Aorta (tissue), 5 donors: ENCODE results near the gene ROPN1. TPM values are rescaled to one million over a fixed set of nuclear protein-coding genes. Genes with fewer than 3 reads are reported as not detected.
"Not testable (repeated sequence)": the region's sequence is repeated elsewhere in the genome, so short reads cannot be mapped to it uniquely, and the experiment has no call there.

ENCODE experiments used
- ATAC-seq: fragments of 200-7000 bp; cut with Tn5 transposase; one replicate; pipeline ENCODE4 v1.9.1; 2022; ENCODE audit warnings: moderate library complexity; ENCODE audit not compliant: low FRiP score
- DNase-seq, 2 donors: peaks; one replicate each; pipeline ENCODE4 v3.0.0-alpha.2; 2020
- H3K27ac ChIP-seq, 2 donors: one replicate each; pipeline ENCODE4 v1.5.1; 2013; ENCODE audit warnings: low read length in 2 of 2, mild to moderate bottlenecking in 2 of 2, moderate library complexity in 2 of 2, control low read depth in 1 of 2, inconsistent platforms in 1 of 2, low read depth in 1 of 2
- H3K27me3 ChIP-seq, 2 donors: one replicate each; pipeline ENCODE4 v1.6.1; 2013; ENCODE audit warnings: control low read depth in 1 of 2, low read length in 1 of 2, mild to moderate bottlenecking in 1 of 2, moderate library complexity in 1 of 2; ENCODE audit not compliant: insufficient read depth in 2 of 2, control insufficient read depth in 1 of 2
- H3K36me3 ChIP-seq, 2 donors: one replicate each; pipeline ENCODE4 v1.6.1; 2013; ENCODE audit warnings: control low read depth in 1 of 2, low read length in 1 of 2, mild to moderate bottlenecking in 1 of 2; ENCODE audit not compliant: insufficient read depth in 2 of 2, control insufficient read depth in 1 of 2
- H3K4me1 ChIP-seq, 2 donors: one replicate each; pipeline ENCODE4 v1.6.1; 2013; ENCODE audit warnings: low read length in 2 of 2, control low read depth in 1 of 2, mild to moderate bottlenecking in 1 of 2, moderate library complexity in 1 of 2; ENCODE audit not compliant: insufficient read depth in 2 of 2, control insufficient read depth in 1 of 2
- H3K4me3 ChIP-seq, 2 donors: one replicate each; pipeline ENCODE4 v1.5.1; 2013; ENCODE audit warnings: low read length in 2 of 2, control low read depth in 1 of 2, mild to moderate bottlenecking in 1 of 2
- H3K9me3 ChIP-seq: one replicate; pipeline ENCODE4 v1.6.1; 2013; ENCODE audit warnings: mild to moderate bottlenecking, low read length; ENCODE audit not compliant: control insufficient read depth
- WGBS, 2 donors: extraction: QIAGEN DNeasy Blood & Tissue Kit; methylation state at CpG; one replicate each; pipeline ENCODE4 v1.1.7; 2013; 5-methylcytosine and 5-hydroxymethylcytosine counted together
- intact Hi-C, 2 donors: fragments of 100-400 bp; cut with DNase I; formaldehyde crosslinking; loops; one replicate each; pipeline versions ENCODE4 v1.14.2 to v1.15.0; 2022
- polyA plus RNA-seq, 2 donors: library from polyadenylated mRNA; stranded (reverse); fragments of 200-250 nt; gene quantifications; one replicate each; pipeline ENCODE4 v1.2.3, GENCODE V29; 2013
- total RNA-seq, 2 donors: library from RNA; stranded (reverse); fragmentation: NEBNext Ultra II Directional; extraction: Animal tissue kit (Norgen Biotek cat#: 25700); gene quantifications; one replicate each; pipeline ENCODE4 v1.2.1, GENCODE V29; 2021
- donor health status: healthy with polysubstance abuse.
- donor health status: Bipolar disorder and iron deficiency.
- donor health status: DM: no; HTN: no; CAD: no.
- donor health status: DM: no; HTN: no; CAD: no.
- donor health status: DM: yes; HTN: yes; CAD: no.

The ROPN1 gene
- total and polyA plus RNA-seq, 4 donors, result not detected

DNA sequence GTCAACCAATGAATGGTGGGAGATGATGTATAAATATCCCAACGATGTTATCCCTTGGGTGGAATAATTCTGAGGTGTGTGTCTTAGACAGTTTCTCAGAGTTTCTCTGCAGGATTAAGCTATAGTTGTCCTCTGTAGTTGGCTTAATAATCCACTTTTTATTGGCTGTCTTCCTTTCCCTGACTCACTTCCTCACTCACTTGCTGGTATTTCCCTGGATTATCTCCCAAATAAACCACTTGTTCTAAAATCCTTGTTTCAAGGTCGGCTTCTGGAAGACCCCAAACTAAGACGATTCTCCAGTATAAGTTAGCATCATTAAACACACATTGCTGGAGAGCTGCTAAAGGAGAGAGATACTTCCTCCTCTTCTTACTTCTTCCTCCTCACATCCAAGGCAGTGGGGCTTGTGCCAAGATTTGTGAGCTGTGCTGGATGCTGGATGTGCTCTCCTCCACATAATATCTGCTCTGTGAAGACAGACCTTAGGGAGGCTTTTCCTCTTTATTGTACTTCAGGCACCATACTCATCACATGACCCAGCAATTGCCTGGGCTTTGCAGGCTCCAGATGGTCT, 22.5 kb upstream of the ROPN1 start:
- 0 to 5% methylated on average over 3 of the region's 3 CpGs for WGBS, 2 donors
- intact Hi-C loops, result loop anchor here in 1 of 2 donors (10.0 kb wide), 1 partner anchor 450 kb away; no protein-coding TSS in a partner anchor
- Histone ChIP-seq H3K27me3 (no peaks in the 10 kb centered on the region), H3K4me1 (peaks cover 6 to 8% of the 10 kb centered on the region in 2 donors), H3K4me3 (no peak overlapping the region), H3K36me3 (no peaks in the 10 kb centered on the region), H3K9me3 (no peaks in the 10 kb centered on the region), H3K27ac (peak overlapping the region; percentile 36 to 85)
- peak; percentile 40 for ATAC-seq
- DNase-seq, result peak in 1 of 2 donors; percentile 61

DNA sequence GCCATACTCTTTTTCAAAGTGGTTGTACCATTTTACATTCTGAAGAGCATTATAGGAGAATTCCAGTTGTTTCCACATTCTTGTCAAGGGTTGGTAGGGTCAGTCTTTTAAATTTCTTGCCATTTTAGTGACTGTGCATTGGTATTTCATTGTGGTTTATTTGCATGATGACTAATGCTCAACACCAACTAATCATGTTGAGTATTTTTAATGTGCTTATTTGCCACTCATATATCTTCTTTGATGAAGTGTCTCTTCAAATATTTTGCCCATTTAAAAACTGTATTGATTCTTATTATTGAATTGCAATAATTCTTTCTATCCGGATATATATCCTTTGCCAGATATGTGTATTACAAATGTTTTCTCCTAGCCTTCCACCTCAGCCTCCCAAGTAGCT, 16.4 kb upstream of the ROPN1 start:
- intact Hi-C loops, ATAC-seq, DNase-seq, H3K27ac ChIP-seq, H3K4me3 ChIP-seq, H3K36me3 ChIP-seq, H3K27me3 ChIP-seq, H3K9me3 ChIP-seq, H3K4me1 ChIP-seq: not testable (repeated sequence)
- WGBS, 2 donors, result 96 to 100% methylated on average over 1 of the region's 1 CpG

DNA sequence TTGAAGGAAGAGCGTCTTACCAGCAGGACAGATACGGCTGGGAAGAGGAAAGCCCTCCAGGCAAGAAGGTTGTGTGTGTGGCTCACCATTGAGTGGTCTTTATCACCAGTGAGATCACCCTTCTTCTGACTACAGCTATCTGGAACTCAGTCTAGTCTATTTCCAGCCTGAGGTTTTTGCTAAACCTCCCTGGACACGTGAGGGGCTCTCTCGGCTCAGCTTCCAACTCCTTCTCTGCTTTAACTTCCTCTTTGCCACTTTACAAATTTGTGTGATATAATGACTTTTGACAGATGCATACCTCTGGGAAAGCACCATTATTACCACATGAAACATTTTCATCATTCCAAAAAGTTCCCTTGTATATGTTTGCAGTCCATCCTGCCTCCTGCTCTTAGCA, 15.3 kb upstream of the ROPN1 start:
- intact Hi-C loops, result no loop called here
- Histone ChIP-seq H3K27me3 (no peaks in the 10 kb centered on the region), H3K27ac (no peak overlapping the region), H3K36me3 (no peaks in the 10 kb centered on the region), H3K4me1 (no peaks in the 10 kb centered on the region), H3K9me3 (no peaks in the 10 kb centered on the region), H3K4me3 (no peak overlapping the region)
- 5 to 9% methylated on average over 4 of the region's 4 CpGs for WGBS, 2 donors
- DNase-seq, result no peak
- no peak for ATAC-seq

DNA sequence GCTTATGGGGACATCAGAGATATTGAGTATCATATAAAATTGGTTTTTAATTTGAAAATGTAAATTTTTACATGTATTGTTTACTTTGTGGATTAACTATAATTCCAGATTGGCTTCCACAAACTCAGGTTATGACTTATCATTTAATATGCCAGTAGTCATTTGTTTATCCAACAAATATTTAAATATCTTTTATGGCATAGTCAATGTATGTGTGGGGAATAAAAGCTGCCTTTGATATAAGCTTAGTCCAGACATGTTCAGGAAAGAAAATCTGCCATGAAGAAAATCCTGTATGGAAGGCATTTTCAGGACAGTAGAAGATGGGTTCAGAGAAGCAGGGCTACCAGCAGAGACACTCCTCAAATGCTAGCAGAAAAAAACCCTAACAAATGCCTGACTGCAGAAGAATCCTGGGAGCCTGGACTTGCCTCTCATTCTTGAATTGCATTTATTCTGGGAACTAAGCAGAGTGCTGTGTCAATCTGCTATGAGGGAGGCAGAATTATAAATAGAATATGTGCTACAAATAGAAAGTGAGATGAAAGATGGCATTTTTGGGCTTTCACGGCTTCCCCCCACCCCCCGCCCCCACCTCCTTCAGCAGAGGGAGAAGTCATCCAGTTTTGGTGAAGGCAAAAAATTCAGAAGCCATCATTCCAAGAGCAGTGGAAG, 10.6 kb upstream of the ROPN1 start:
- H3K27ac ChIP-seq, result not testable (repeated sequence)
- 0 to 4% methylated on average over 2 of the region's 2 CpGs for WGBS, 2 donors
- peak; percentile 42 for ATAC-seq

DNA sequence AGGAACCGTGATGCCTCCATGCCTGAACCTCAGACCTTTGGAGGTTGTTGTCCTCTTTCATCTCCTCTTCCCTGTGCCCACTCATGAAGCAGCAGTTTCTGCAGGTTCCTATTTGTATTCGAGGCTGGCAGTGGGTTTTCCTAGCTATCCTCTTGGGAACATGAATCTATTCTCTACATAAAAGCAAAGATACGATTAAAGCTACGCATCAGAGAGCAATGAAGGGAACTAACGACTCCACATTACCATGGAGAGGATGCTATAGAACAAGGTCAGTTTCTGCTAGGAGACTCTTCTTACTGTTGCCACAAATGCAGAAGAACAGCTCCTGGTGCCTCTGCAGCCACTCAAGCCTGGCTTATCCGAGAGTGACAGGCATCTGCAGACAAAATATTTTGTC, 9.4 kb upstream of the ROPN1 start:
- H3K9me3 ChIP-seq, ATAC-seq, H3K4me1 ChIP-seq, H3K4me3 ChIP-seq, H3K27me3 ChIP-seq, H3K27ac ChIP-seq, intact Hi-C loops, H3K36me3 ChIP-seq, DNase-seq: not testable (repeated sequence)
- WGBS, 2 donors, result 65 to 72% methylated on average over 6 of the region's 6 CpGs

More for the DNA sequence above, 10.6 kb upstream of the ROPN1 start:
- H3K9me3 ChIP-seq, H3K27me3 ChIP-seq, H3K36me3 ChIP-seq, H3K4me1 ChIP-seq, DNase-seq, H3K4me3 ChIP-seq, intact Hi-C loops: not testable (repeated sequence)

DNA sequence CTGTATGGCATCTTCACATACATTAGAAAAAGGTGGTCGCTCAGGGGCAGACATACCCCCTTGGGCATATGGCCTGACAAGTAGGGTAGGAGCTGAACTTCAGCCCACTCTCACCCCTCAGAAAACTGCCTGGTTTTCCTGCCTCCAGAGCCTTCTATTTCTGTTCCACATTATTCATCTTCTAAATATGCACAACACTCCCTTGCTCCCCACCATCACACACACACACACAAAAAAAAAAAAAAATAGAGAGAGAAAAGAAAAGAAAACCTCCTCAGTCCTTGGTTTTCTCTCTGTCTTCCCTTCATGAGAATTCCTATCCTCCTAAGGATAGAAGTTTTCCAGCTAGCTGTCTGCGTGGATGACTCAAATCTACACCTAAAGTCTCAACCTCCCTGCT, 5.6 kb upstream of the ROPN1 start:
- peak; percentile 33 for ATAC-seq
- Histone ChIP-seq H3K27ac (peak overlapping the region; percentile 11 to 88), H3K4me1 (peaks cover 2 to 8% of the 10 kb centered on the region in 2 donors), H3K27me3 (no peaks in the 10 kb centered on the region), H3K4me3 (no peak overlapping the region), H3K9me3 (no peaks in the 10 kb centered on the region), H3K36me3 (no peaks in the 10 kb centered on the region)
- intact Hi-C loops, result no loop called here
- 26 to 33% methylated on average over 2 of the region's 2 CpGs for WGBS, 2 donors
- no peak for DNase-seq

DNA sequence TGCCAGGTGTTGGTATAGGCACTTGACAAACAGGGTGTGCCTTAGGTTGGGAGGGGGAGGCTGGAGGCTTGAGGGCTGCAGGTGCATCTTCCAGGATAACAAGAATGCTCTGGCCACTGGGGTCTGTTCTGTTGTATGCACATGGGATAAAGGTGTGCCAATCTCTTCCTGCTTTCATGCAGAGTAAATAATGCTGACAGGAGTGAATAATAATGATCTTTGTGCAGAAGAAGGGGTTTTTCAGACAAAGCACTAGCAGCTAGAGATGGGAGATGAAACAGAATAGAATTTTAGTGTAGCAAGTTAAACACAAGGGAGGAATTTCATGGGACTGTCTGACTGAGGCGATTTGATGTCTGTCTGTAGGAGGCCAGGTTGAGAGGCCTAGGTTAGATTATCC, 1.9 kb upstream of the ROPN1 start:
- 93 to 100% methylated on average over 1 of the region's 1 CpG for WGBS, 2 donors
- H3K4me1 ChIP-seq, result peaks cover 0 to 8% of the 10 kb centered on the region in 2 donors
- H3K36me3 ChIP-seq, result no peaks in the 10 kb centered on the region
- intact Hi-C loops, result no loop called here
- ATAC-seq (no peak), DNase-seq (no peak)
- no peak overlapping the region for H3K4me3 ChIP-seq
- no peaks in the 10 kb centered on the region for H3K9me3 ChIP-seq
- H3K27ac ChIP-seq, result no peak overlapping the region
- H3K27me3 ChIP-seq, result no peaks in the 10 kb centered on the region

DNA sequence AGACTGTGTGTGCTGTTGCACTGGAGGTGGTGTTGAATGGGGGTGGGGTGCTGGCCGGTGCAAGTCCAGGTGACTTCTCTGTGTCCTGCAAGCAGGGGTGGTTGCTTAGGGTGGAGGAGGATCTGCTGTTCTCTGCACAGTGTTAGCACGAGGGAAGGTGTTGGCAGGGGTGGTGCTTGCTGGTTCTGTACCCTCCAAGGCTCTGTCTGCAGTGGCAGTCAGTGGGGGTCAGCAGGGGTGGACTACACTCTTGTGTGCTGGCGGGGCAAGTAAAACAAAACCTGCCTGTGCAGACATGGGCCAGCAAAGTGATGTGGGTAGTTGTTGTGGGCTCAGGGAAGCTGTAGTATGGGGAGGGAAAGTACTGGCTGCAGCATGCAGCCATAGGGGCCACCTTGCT, 5.5 kb downstream of the ROPN1 start:
- DNase-seq (no peak), ATAC-seq (peak; percentile 13)
- WGBS, 2 donors, result 86 to 93% methylated on average over 3 of the region's 3 CpGs
- intact Hi-C loops, result loop anchor here in 1 of 2 donors (10.0 kb wide), 1 partner anchor 242 kb away; no protein-coding TSS in a partner anchor
- Histone ChIP-seq H3K4me1 (peaks cover 0 to 6% of the 10 kb centered on the region in 2 donors), H3K9me3 (no peaks in the 10 kb centered on the region), H3K4me3 (no peak overlapping the region), H3K27ac (no peak overlapping the region), H3K36me3 (no peaks in the 10 kb centered on the region), H3K27me3 (no peaks in the 10 kb centered on the region)

DNA sequence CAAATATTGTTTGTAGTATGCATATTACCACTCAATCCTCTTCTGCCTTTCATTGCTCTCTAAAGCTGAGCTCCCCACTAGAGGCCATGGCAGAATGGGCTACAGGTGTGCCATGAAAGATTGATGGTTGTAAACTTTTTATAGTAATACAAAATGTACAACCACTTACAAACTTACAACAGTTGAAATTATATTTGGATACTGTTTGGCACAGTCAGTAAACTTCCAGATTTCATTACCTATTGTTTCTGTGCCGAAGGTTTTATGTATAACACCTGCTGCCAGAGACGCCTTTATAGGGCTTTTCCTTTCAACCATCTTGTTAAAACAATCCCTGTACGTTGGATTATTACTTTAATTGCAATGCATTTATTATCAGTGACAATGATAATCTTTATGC, 7.0 kb downstream of the ROPN1 start:
- no peak for ATAC-seq
- WGBS, 2 donors, result 95 to 97% methylated on average over 3 of the region's 3 CpGs
- no peaks in the 10 kb centered on the region for H3K27me3 ChIP-seq

More for the DNA sequence above, 7.0 kb downstream of the ROPN1 start:
- Histone ChIP-seq H3K27ac (no peak overlapping the region), H3K4me3 (no peak overlapping the region), H3K36me3 (no peaks in the 10 kb centered on the region), H3K4me1 (peaks cover 0 to 6% of the 10 kb centered on the region in 2 donors), H3K9me3 (no peaks in the 10 kb centered on the region)
- intact Hi-C loops, result loop anchor here in 1 of 2 donors (10.0 kb wide), 1 partner anchor 240 kb away; no protein-coding TSS in a partner anchor
- DNase-seq, result no peak
